BJ (cell line): ENCODE results near the gene NIP7. TPM values are rescaled to one million over a fixed set of nuclear protein-coding genes. Genes with fewer than 3 reads are reported as not detected.
A peak's percentile ranks its signal among the peaks of the same experiment; 100 is the strongest.

ENCODE experiments used
- CTCF ChIA-PET: fragments of 350-600 bp; formaldehyde crosslinking; extraction: SDS; loops from one replicate; lab custom pipeline; 2021; ENCODE audit warnings: antibody characterized with exemption, inconsistent platforms; lab: Yijun Ruan, JAX
- POLR2A ChIA-PET: fragments of 300-600 bp; sonication (Branson Sonifier 250); formaldehyde crosslinking; extraction: SDS; loops from one replicate; lab custom pipeline; 2021; ENCODE audit warnings: antibody characterized with exemption; lab: Charles Lee
- DNase-seq: peaks from one replicate; pipeline ENCODE4 v3.0.0-alpha.2; 2011; ENCODE audit warnings: low read depth
- H3K27me3 ChIP-seq: 2 replicates; pipeline ENCODE4 v1.6.0; 2011; ENCODE audit warnings: low read length; ENCODE audit not compliant: control insufficient read depth, insufficient read depth
- H3K36me3 ChIP-seq: 2 replicates; pipeline ENCODE4 v1.5.1; 2011; ENCODE audit warnings: low read length; ENCODE audit not compliant: control insufficient read depth, insufficient read depth
- H3K4me3 ChIP-seq: 2 replicates; pipeline ENCODE4 v1.5.1; 2011; ENCODE audit warnings: low read depth, mild to moderate bottlenecking, control low read depth, low read length
- polyA plus RNA-seq: library from polyadenylated mRNA; depleted of rRNA; stranded (reverse); fragments of >200 nt; gene quantifications from 2 replicates; pipeline ENCODE4 v1.2.3, GENCODE V29; 2011
- TF ChIP-seq, protein P1 (sequence below): IDR thresholded peaks from 2 replicates; pipeline ENCODE4 v1.5.1; 2011; ENCODE audit warnings: low read depth, mild to moderate bottlenecking, control low read depth, inconsistent platforms, low read length, moderate library complexity; ENCODE audit not compliant: insufficient read depth

The NIP7 gene
- polyA plus RNA-seq, 1 experiment = 6.4 TPM

- TF ChIP-seq, protein P1, sequence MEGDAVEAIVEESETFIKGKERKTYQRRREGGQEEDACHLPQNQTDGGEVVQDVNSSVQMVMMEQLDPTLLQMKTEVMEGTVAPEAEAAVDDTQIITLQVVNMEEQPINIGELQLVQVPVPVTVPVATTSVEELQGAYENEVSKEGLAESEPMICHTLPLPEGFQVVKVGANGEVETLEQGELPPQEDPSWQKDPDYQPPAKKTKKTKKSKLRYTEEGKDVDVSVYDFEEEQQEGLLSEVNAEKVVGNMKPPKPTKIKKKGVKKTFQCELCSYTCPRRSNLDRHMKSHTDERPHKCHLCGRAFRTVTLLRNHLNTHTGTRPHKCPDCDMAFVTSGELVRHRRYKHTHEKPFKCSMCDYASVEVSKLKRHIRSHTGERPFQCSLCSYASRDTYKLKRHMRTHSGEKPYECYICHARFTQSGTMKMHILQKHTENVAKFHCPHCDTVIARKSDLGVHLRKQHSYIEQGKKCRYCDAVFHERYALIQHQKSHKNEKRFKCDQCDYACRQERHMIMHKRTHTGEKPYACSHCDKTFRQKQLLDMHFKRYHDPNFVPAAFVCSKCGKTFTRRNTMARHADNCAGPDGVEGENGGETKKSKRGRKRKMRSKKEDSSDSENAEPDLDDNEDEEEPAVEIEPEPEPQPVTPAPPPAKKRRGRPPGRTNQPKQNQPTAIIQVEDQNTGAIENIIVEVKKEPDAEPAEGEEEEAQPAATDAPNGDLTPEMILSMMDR = no peak
- H3K36me3 ChIP-seq = peaks cover 24% of the 10 kb centered on the region
- H3K27me3 ChIP-seq = no peaks in the 10 kb centered on the region
- no peak overlapping the region for H3K4me3 ChIP-seq
- CTCF ChIA-PET = interaction anchor here (1.1 kb wide), 1 partner anchor 13 kb away, joined by 5 read pairs; the partner anchor contains the start of genes COG8 and NIP7
- no peak for DNase-seq
- POLR2A ChIA-PET = no interaction called here
Measured at GRCh38 chr16:69326172-69326873, 13.2 kb upstream of the NIP7 start.

- ChIA-PET CTCF (interaction anchor here (1.3 kb wide), 1 partner anchor 178 kb away, joined by 3 read pairs; no protein-coding TSS in a partner anchor), POLR2A (no interaction called here)
- H3K27me3 ChIP-seq = no peaks in the 10 kb centered on the region
- no peak overlapping the region for H3K4me3 ChIP-seq
- DNase-seq = no peak
- TF ChIP-seq, protein P1 = no peak
- peaks cover 19% of the 10 kb centered on the region for H3K36me3 ChIP-seq
Measured at GRCh38 chr16:69327585-69328310, 11.8 kb upstream of the NIP7 start.

DNA sequence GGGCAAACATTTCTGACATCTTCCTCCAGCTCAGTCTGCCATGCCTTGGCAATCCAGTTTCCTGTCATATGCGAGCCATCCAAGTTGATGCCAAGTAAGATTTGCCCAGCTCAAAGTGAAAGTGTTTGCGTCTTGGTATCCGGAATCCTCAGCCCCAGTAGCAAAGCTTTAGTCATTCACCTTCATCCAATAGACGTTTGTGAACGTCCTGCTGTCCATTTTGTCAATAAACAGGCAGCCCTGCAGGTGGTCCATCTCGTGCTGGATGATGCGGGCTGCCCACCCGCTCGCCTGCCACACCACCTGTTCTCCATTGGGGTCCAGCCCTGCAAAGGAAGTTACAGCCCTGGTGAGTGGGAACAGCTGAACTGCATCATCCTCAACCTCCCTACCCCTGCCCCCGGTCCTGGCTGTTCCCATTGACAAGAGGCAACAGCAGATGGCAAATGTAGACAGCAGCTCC is 10.7 kb upstream of the NIP7 start:
- no peak for DNase-seq
- Histone ChIP-seq H3K27me3 (no peaks in the 10 kb centered on the region), H3K36me3 (peaks cover 15% of the 10 kb centered on the region), H3K4me3 (peak overlapping the region; percentile 83; the same call in 1 of the 2 replicates)
- ChIA-PET POLR2A (no interaction called here), CTCF (interaction anchor here (1.1 to 1.4 kb wide), 3 partner anchors 10 to 179 kb away, joined by 3 to 5 read pairs (median 3); partner anchors contain the start of genes COG8 and NIP7)
- TF ChIP-seq, protein P1 = no peak

- TF ChIP-seq, protein P1 = no peak
- Histone ChIP-seq H3K36me3 (peaks cover 17% of the 10 kb centered on the region), H3K4me3 (peak overlapping the region; percentile 83), H3K27me3 (no peaks in the 10 kb centered on the region)
- DNase-seq = no peak
- ChIA-PET CTCF (interaction anchor here (1.1 to 1.6 kb wide), 3 partner anchors 10 to 180 kb away, joined by 3 to 5 read pairs (median 5); partner anchors contain the start of genes COG8 and NIP7), POLR2A (no interaction called here)
Measured at GRCh38 chr16:69329369-69330285, 9.9 kb upstream of the NIP7 start.
